ENCODE results near the gene CTNS.

CTNS gene

GRCh38 chr17:3636154-3636907 is at the start of gene CTNS, which contains the start of gene SHPK:
Gene CTNS, plus strand, starts transcription at chr17:3636760. Its CDS starts 3,447 bp downstream, at chr17:3640207.
Gene SHPK, minus strand, starts transcription at chr17:3636250. Its CDS starts 31 bp downstream, at chr17:3636219.
- TF ChIP-seq ZNF274 (IDR thresholded peaks at IDR 0.05; ENCODE audit: low read depth, low read length): no peak
- H3K4me3 ChIP-seq (ENCODE audit: low read length): peak within 1 kb of the TSS; percentile 91

GRCh38 chr17:3589784-3590183 is 46.8 kb upstream of the CTNS start:
- TF ChIP-seq ZNF274 (IDR thresholded peaks at IDR 0.05; ENCODE audit: low read depth, low read length): no peak

GRCh38 chr17:3590231-3590630 is 46.3 kb upstream of the CTNS start:
- no peak overlapping the region for H3K4me3 ChIP-seq (ENCODE audit: low read length)
- no peak for TF ChIP-seq ZNF274 (IDR thresholded peaks at IDR 0.05; ENCODE audit: low read depth, low read length)

More at GRCh38 chr17:3589784-3590183, 46.8 kb upstream of the CTNS start:
- H3K4me3 ChIP-seq (ENCODE audit: low read length): no peak overlapping the region

- no peak for TF ChIP-seq ZNF274 (IDR thresholded peaks at IDR 0.05; ENCODE audit: low read depth, low read length)
Measured at GRCh38 chr17:3590768-3591167, 45.8 kb upstream of the CTNS start.

GRCh38 chr17:3592216-3592860 is 44.2 kb upstream of the CTNS start:
- no peak for TF ChIP-seq ZNF274 (IDR thresholded peaks at IDR 0.05; ENCODE audit: low read depth, low read length)
- no peak overlapping the region for H3K4me3 ChIP-seq (ENCODE audit: low read length)

More at GRCh38 chr17:3590768-3591167, 45.8 kb upstream of the CTNS start:
- H3K4me3 ChIP-seq (ENCODE audit: low read length): no peak overlapping the region

GRCh38 chr17:3593384-3593783 is 43.2 kb upstream of the CTNS start:
- TF ChIP-seq ZNF274 (IDR thresholded peaks at IDR 0.05; ENCODE audit: low read depth, low read length): no peak
- H3K4me3 ChIP-seq (ENCODE audit: low read length): no peak overlapping the region

- no peak for TF ChIP-seq ZNF274 (IDR thresholded peaks at IDR 0.05; ENCODE audit: low read depth, low read length)
- no peak overlapping the region for H3K4me3 ChIP-seq (ENCODE audit: low read length)
Measured at GRCh38 chr17:3594051-3594800, 42.3 kb upstream of the CTNS start.

- TF ChIP-seq ZNF274 (IDR thresholded peaks at IDR 0.05; ENCODE audit: low read depth, low read length): no peak
- no peak overlapping the region for H3K4me3 ChIP-seq (ENCODE audit: low read length)
Measured at GRCh38 chr17:3594976-3595375, 41.6 kb upstream of the CTNS start.

- no peak for TF ChIP-seq ZNF274 (IDR thresholded peaks at IDR 0.05; ENCODE audit: low read depth, low read length)
- H3K4me3 ChIP-seq (ENCODE audit: low read length): no peak overlapping the region
Measured at GRCh38 chr17:3596804-3597464, 39.6 kb upstream of the CTNS start.

- H3K4me3 ChIP-seq (ENCODE audit: low read length): no peak overlapping the region
- TF ChIP-seq ZNF274 (IDR thresholded peaks at IDR 0.05; ENCODE audit: low read depth, low read length): no peak
Measured at GRCh38 chr17:3598078-3598477, 38.5 kb upstream of the CTNS start.

GRCh38 chr17:3600529-3601205 is 35.9 kb upstream of the CTNS start:
- TF ChIP-seq ZNF274 (IDR thresholded peaks at IDR 0.05; ENCODE audit: low read depth, low read length): no peak
- no peak overlapping the region for H3K4me3 ChIP-seq (ENCODE audit: low read length)

GRCh38 chr17:3602499-3602898 is 34.1 kb upstream of the CTNS start:
- H3K4me3 ChIP-seq (ENCODE audit: low read length): no peak overlapping the region
- no peak for TF ChIP-seq ZNF274 (IDR thresholded peaks at IDR 0.05; ENCODE audit: low read depth, low read length)

GRCh38 chr17:3603119-3603869 is 33.3 kb upstream of the CTNS start:
- no peak for TF ChIP-seq ZNF274 (IDR thresholded peaks at IDR 0.05; ENCODE audit: low read depth, low read length)
- no peak overlapping the region for H3K4me3 ChIP-seq (ENCODE audit: low read length)

Measured in GM08714 (cell line).